ENCODE measurements around the gene DEPDC5.
"Not testable (repeated sequence)": the region's sequence is repeated elsewhere in the genome, so short reads cannot be mapped to it uniquely, and the experiment has no call there.

Gene DEPDC5

GRCh38 chr22:31749636-31750364 lies 4.0 kb upstream of the DEPDC5 start, which contains the start of gene PRR14L:
Gene PRR14L (minus strand): TSS chr22:31750132. CDS start chr22:31738860, 11,272 bp downstream.
- DNase-seq, result peak; percentile 80 to 88

GRCh38 chr22:31750365-31751284 lies 3.2 kb upstream of the DEPDC5 start:
- no peak for DNase-seq

- no peak for DNase-seq
Measured at GRCh38 chr22:31752096-31752847, 1.5 kb upstream of the DEPDC5 start.

- DNase-seq, result no peak
Measured at GRCh38 chr22:31753005-31753633, 700 bp upstream of the DEPDC5 start.

- no peak for DNase-seq
Measured at GRCh38 chr22:31754813-31755212, 994 bp downstream of the DEPDC5 start.

GRCh38 chr22:31757265-31757664 lies 3.4 kb downstream of the DEPDC5 start:
- no peak for DNase-seq

- DNase-seq, result not testable (repeated sequence)
Measured at GRCh38 chr22:31758860-31759259, 5.0 kb downstream of the DEPDC5 start.

- DNase-seq, result no peak
Measured at GRCh38 chr22:31764785-31765184, 11.0 kb downstream of the DEPDC5 start.

GRCh38 chr22:31768422-31769059 lies 14.7 kb downstream of the DEPDC5 start:
- no peak for DNase-seq

GRCh38 chr22:31773416-31773815 lies 19.6 kb downstream of the DEPDC5 start:
- DNase-seq, result no peak

- DNase-seq, result no peak
Measured at GRCh38 chr22:31776231-31776630, 22.4 kb downstream of the DEPDC5 start.

- no peak for DNase-seq
Measured at GRCh38 chr22:31789803-31790202, 36.0 kb downstream of the DEPDC5 start.

GRCh38 chr22:31790240-31790639 lies 36.4 kb downstream of the DEPDC5 start:
- no peak for DNase-seq

- DNase-seq, result not testable (repeated sequence)
Measured at GRCh38 chr22:31799358-31799757, 45.5 kb downstream of the DEPDC5 start.

GRCh38 chr22:31800065-31800464 lies 46.2 kb downstream of the DEPDC5 start:
- peak; percentile 3 to 53 for DNase-seq

- DNase-seq, result not testable (repeated sequence)
Measured at GRCh38 chr22:31800861-31801260, 47.0 kb downstream of the DEPDC5 start.

GRCh38 chr22:31802575-31802974 lies 48.8 kb downstream of the DEPDC5 start:
- DNase-seq, result no peak

GRCh38 chr22:31806751-31807150 lies 52.9 kb downstream of the DEPDC5 start:
- no peak for DNase-seq

- DNase-seq, result no peak
Measured at GRCh38 chr22:31812977-31813605, 59.3 kb downstream of the DEPDC5 start.

GRCh38 chr22:31813898-31814297 lies 60.1 kb downstream of the DEPDC5 start:
- DNase-seq, result not testable (repeated sequence)

- DNase-seq, result no peak
Measured at GRCh38 chr22:31814942-31815341, 61.1 kb downstream of the DEPDC5 start.

All from SW 1271 (cell line).